Measurements from ENCODE around the gene SMIM28. TPM values are rescaled to one million over a fixed set of nuclear protein-coding genes. Genes with fewer than 3 reads are reported as not detected.
"Not testable (repeated sequence)": the region's sequence is repeated elsewhere in the genome, so short reads cannot be mapped to it uniquely, and the experiment has no call there.

The SMIM28 gene
- total RNA-seq, 1 donor from 2014 or later, result not detected

DNA sequence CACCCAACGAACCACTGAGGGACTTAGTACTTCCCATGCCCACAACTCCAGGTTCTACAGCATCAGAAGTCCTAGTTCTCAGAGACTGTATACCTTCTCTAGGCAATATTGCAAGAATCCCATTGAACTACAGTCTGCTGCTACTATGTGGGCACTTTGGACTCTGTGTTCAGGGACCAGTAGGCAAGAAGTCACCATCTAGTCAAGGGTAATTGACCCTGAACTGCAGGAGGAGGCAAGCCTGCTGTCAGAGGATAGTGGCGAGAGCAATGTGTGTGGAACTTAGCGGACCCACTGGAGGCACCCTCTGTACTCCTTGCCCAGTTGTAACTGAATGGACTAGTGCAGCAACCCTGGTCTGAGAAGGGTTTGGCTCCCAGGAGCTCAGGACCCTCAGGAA is 42.1 kb downstream of the SMIM28 start:
- Mint-ChIP-seq H3K4me1 (ENCODE audit: low read depth) (peaks cover 7% of the 10 kb centered on the region), H3K27ac (no peak overlapping the region), H3K4me3 (no peak overlapping the region), H3K27me3 (ENCODE audit: insufficient read depth) (no peaks in the 10 kb centered on the region), H3K9me3 (no peaks in the 10 kb centered on the region), H3K36me3 (ENCODE audit: low read depth) (peaks cover 22% of the 10 kb centered on the region)
- intact Hi-C loops (cut with micrococcal nuclease), result no loop called here
- no peak for DNase-seq (ENCODE audit: low spot score)

DNA sequence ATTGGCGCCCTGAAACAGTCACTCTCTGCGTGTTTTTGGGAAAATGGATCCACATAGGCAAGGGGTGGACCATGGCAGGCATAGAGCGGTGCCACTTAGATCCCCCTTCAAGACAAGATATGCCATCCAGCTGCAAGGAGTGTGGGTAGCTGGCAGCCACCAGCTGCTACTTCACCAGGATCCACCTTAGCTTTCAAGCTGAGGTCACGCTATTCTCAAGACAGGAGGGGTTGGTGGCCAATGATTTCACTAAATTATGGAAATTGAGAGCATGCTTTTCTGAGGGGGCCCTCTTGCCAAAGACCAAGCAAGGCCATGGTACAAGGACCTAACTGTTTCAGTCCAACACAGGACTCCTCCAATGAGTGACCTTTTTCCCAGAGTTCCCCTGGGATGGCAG is 42.7 kb downstream of the SMIM28 start:
- intact Hi-C loops (cut with micrococcal nuclease), result no loop called here
- H3K4me3 Mint-ChIP-seq, result no peak overlapping the region
- H3K36me3 Mint-ChIP-seq (ENCODE audit: low read depth), result peaks cover 18% of the 10 kb centered on the region
- no peak for DNase-seq (ENCODE audit: low spot score)
- H3K9me3 Mint-ChIP-seq, result no peaks in the 10 kb centered on the region
- H3K4me1 Mint-ChIP-seq (ENCODE audit: low read depth), result peaks cover 7% of the 10 kb centered on the region
- H3K27me3 Mint-ChIP-seq (ENCODE audit: insufficient read depth), result no peaks in the 10 kb centered on the region
- no peak overlapping the region for H3K27ac Mint-ChIP-seq

DNA sequence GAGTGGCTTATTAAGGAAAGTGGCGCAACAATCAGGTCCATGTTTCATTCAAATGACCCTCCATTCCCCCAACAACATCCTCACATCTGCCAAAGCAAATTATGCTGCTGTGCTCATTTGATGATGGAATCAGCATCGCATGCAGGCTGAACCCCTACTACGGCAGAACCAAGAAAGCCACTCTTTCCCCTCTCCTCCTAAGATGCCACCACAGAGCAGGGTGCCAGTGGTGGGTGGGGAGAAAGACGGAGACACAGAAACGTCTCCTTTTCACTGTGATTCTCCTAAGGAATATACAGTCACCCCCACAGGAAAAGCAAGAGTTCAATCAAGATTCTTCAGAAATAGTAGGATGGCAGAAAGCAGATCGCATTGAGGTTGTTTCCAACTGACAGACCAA is 43.4 kb downstream of the SMIM28 start:
- Mint-ChIP-seq H3K36me3 (ENCODE audit: low read depth) (peaks cover 16% of the 10 kb centered on the region), H3K9me3 (no peaks in the 10 kb centered on the region), H3K4me1 (ENCODE audit: low read depth) (peaks cover 7% of the 10 kb centered on the region), H3K27ac (no peak overlapping the region), H3K4me3 (no peak overlapping the region), H3K27me3 (ENCODE audit: insufficient read depth) (no peaks in the 10 kb centered on the region)
- DNase-seq (ENCODE audit: low spot score), result no peak
- intact Hi-C loops (cut with micrococcal nuclease), result no loop called here

DNA sequence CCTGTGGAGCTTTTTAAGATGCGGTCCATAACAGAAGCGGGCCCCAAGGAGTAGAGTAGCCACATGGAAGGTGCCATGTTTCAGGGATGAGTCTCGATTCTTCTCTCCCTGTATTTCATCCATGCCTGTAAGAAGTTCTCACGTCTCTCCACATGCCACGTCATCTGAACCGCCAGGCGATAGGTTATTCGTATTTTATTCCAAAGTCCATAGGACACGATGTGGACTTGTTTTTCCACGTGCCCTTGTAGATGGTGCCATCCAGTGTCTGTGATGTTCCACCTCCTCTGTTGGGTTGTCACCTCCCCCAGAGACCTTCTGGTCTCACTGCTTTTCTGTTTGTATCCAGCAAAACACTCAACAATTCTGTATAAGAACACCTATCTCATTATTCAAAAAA is 43.9 kb downstream of the SMIM28 start:
- Mint-ChIP-seq H3K4me1 (ENCODE audit: low read depth) (peaks cover 7% of the 10 kb centered on the region), H3K27me3 (ENCODE audit: insufficient read depth) (no peaks in the 10 kb centered on the region), H3K27ac (no peak overlapping the region), H3K9me3 (no peaks in the 10 kb centered on the region), H3K4me3 (no peak overlapping the region), H3K36me3 (ENCODE audit: low read depth) (peaks cover 15% of the 10 kb centered on the region)
- intact Hi-C loops (cut with micrococcal nuclease), result no loop called here
- no peak for DNase-seq (ENCODE audit: low spot score)

DNA sequence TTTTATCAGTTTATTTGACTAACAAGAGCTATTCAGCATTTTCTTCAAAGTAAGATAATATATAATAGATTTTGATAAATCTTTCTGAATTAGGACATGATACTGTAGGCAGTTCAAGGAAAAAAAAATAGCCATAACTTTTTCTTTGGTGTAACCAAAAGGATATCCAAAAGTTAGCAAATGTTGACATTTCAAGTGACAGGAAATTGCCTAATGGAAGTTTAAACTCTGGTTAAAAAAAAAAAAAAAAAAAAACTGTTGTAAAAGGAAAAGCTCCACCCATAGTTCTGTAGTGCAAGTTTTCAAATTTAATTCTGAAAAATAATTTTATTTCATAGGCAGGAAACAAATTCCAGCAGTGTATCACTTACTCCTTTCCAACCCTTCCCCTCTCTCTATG is 45.2 kb downstream of the SMIM28 start:
- Mint-ChIP-seq H3K9me3 (no peaks in the 10 kb centered on the region), H3K27ac (no peak overlapping the region), H3K4me1 (ENCODE audit: low read depth) (peaks cover 7% of the 10 kb centered on the region), H3K36me3 (ENCODE audit: low read depth) (peaks cover 10% of the 10 kb centered on the region), H3K27me3 (ENCODE audit: insufficient read depth) (no peaks in the 10 kb centered on the region), H3K4me3 (no peak overlapping the region)
- DNase-seq (ENCODE audit: low spot score), result no peak
- intact Hi-C loops (cut with micrococcal nuclease), result no loop called here

DNA sequence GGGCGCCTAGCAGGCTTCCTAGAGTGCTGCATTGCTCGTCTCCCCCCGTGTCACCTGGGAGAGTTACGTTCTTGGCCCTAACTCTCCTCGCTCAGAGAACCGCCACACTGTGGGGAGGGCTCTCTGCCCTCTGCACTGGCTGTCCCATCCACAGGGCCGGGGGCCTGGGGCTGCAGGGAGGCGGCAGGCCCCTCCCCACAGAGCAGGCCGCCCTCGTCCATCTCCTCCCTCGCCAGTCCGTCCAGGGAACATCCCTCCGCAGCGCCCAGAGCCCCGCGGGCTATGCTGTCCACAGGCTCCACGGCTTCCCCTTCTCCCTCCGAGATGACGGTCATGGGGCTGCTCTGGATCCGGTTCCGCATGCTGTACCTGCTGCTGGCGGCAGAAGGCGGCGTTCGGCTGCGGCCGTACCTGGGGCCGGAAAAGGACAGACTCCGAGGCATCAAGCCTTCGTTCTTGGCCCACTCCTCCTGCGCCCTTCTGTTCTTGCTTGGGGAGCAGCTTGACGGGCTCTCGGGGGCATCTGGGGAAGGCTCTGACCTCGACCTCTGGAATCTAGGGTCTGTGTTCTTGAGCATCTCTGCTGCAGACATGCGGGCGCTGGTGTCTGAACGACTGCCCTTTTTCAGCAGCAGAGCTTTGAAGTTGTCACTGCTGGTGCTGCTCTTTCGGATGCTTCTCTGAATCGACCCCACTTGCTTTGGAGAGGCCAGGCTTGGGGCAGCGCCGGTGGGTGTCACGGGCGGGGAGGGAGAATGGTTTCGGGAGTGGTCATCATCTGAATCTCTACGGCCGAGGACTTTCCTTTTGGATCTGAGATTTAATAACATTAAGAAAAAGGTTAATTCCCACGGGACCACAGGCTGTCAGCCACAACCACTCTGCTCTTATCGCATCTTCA is 46.5 kb downstream of the SMIM28 start:
- Mint-ChIP-seq H3K36me3 (ENCODE audit: low read depth) (no peaks in the 10 kb centered on the region), H3K4me1 (ENCODE audit: low read depth) (peaks cover 9% of the 10 kb centered on the region), H3K4me3 (no peak overlapping the region), H3K27me3 (ENCODE audit: insufficient read depth) (no peaks in the 10 kb centered on the region), H3K9me3 (no peaks in the 10 kb centered on the region), H3K27ac (no peak overlapping the region)
- no peak for DNase-seq (ENCODE audit: low spot score)
- intact Hi-C loops (cut with micrococcal nuclease), result no loop called here

DNA sequence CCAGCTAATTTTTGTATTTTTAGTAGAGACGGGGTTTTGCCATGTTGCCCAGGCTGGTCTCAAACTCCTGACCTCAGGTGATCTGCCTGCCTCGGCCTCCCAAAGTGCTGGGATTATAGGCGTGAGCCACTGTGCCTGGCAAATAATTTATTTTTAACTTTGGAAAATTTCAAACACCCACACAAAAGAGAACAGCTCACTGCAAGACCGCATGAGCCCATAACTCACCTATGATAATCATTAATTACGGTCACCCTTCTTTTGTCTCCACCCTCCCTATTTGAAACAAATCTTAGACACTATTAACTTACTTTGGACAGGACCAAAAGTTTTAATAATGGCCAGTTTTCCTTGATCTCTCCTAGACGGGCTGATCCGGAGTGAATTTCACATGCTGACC is 47.6 kb downstream of the SMIM28 start:
- intact Hi-C loops (cut with micrococcal nuclease); H3K9me3 Mint-ChIP-seq; DNase-seq (ENCODE audit: low spot score); H3K27me3 Mint-ChIP-seq (ENCODE audit: insufficient read depth); H3K4me3 Mint-ChIP-seq; H3K36me3 Mint-ChIP-seq (ENCODE audit: low read depth); H3K27ac Mint-ChIP-seq: not testable (repeated sequence)
- peaks cover 12% of the 10 kb centered on the region for H3K4me1 Mint-ChIP-seq (ENCODE audit: low read depth)

DNA sequence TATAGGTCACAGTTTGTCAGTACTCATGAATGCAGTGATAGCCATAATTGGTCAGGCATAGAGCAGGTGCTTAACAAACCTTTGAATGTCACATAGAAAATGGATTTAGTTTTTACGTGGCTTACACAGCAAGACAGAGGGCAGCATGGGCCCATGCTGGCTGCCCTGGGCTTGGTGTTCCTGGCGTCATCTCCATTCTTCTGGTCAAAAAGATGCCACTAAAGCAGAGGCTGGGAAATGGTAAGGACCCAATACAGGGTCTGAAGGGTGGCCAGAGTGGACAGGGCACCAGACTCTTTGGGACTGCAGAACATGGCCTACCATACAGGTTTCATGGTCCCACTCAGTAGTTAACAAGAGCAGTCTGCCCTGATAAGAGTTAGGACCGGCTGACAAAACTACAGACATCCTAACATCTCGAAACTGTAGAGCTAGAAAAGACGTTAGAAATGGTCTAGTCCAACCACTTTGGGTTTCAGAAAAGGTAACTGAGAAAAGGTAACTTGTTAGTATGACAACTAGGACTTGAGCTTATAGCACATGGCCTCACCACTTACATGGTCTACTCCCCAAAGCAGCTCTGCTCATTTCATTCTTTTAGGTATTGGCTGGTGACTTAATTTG is 48.9 kb downstream of the SMIM28 start:
- intact Hi-C loops (cut with micrococcal nuclease), result no loop called here
- Mint-ChIP-seq H3K36me3 (ENCODE audit: low read depth) (no peaks in the 10 kb centered on the region), H3K9me3 (no peaks in the 10 kb centered on the region), H3K27me3 (ENCODE audit: insufficient read depth) (peaks cover 1% of the 10 kb centered on the region), H3K4me3 (no peak overlapping the region), H3K27ac (no peak overlapping the region), H3K4me1 (ENCODE audit: low read depth) (peaks cover 12% of the 10 kb centered on the region)
- no peak for DNase-seq (ENCODE audit: low spot score)

DNA sequence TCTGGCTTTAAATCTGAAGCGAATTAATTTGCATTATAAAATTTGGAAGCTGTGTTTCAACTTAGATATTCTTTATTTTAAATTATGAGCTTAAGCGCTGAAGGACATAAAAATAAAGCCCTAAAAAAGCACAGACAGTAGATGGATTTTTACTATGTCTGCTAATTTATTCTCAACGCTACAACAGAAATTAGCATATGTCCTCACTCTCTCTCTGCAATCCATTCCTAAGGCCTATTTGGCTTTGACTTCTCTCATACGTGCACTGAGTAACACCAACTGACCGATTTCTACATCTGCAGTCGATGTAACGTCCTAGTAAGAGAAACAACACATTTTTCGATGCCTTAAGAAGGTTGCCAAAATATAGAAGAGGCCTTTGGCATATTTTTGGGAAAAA is 50.0 kb downstream of the SMIM28 start:
- Mint-ChIP-seq H3K36me3 (ENCODE audit: low read depth) (no peaks in the 10 kb centered on the region), H3K4me1 (ENCODE audit: low read depth) (peaks cover 12% of the 10 kb centered on the region)

DNA sequence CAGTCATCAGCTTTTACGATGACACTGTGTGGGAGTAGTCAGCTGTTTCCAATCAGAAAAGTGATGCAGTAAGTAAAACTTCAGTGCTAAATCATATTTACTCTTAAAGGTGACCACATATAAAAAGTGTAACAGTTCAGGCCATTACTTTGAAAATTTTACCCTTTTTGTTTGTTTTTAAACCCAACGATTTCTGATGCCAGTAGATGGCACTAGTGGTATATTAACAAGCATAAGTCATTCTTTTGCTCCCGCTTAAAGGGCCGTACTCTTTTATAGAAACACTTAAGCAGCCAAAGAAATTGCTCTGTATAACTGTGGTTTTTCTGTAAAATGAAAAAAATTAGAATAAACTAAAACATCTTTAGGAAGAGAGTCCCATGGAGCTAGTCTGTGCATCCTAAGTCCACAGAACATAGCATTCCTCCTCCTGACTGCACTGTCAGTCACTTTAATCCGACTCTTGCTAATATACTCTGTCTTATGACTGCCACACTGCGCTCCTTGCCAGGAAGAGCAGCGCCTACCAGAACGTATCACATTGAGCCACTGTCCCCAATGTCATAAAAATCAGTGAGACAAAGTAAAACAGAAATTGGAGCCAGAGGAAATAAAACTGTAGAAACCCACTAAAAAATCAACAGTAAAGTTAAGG is 51.4 kb downstream of the SMIM28 start:
- Mint-ChIP-seq H3K9me3 (no peaks in the 10 kb centered on the region), H3K4me1 (ENCODE audit: low read depth) (peaks cover 5% of the 10 kb centered on the region), H3K4me3 (no peak overlapping the region), H3K27ac (no peak overlapping the region), H3K36me3 (ENCODE audit: low read depth) (no peaks in the 10 kb centered on the region), H3K27me3 (ENCODE audit: insufficient read depth) (peaks cover 1% of the 10 kb centered on the region)
- intact Hi-C loops (cut with micrococcal nuclease), result loop anchor here (1.0 to 2.0 kb wide), 5 partner anchors 80 to 336 kb away; no protein-coding TSS in a partner anchor
- DNase-seq (ENCODE audit: low spot score), result no peak

More for the DNA sequence above, 50.0 kb downstream of the SMIM28 start:
- DNase-seq (ENCODE audit: low spot score), result no peak
- Mint-ChIP-seq H3K27me3 (ENCODE audit: insufficient read depth) (peaks cover 1% of the 10 kb centered on the region), H3K4me3 (no peak overlapping the region), H3K9me3 (no peaks in the 10 kb centered on the region), H3K27ac (no peak overlapping the region)
- intact Hi-C loops (cut with micrococcal nuclease), result loop anchor here (2.0 kb wide), 2 partner anchors 163 to 311 kb away; no protein-coding TSS in a partner anchor

DNA sequence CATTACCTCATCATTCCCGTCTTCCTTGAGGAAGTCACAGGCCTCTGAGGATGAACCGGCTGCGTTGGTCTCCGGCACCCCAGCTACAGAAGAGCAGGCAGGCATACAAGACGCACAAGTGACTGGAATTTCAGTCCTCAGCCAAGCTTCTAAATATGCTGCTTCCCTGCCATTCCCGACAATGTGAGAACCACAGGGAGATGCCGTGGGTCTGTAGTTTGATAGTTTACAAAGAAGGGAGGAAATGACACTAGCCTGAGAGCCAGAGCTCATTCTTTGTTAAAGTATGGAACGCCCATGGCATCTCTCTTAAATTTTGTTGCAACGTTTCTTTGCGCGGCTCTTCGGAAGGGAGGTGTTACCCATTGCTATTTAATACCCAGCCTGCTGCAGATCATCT is 52.1 kb downstream of the SMIM28 start:
- H3K36me3 Mint-ChIP-seq (ENCODE audit: low read depth), result no peaks in the 10 kb centered on the region
- DNase-seq (ENCODE audit: low spot score), result no peak

DNA sequence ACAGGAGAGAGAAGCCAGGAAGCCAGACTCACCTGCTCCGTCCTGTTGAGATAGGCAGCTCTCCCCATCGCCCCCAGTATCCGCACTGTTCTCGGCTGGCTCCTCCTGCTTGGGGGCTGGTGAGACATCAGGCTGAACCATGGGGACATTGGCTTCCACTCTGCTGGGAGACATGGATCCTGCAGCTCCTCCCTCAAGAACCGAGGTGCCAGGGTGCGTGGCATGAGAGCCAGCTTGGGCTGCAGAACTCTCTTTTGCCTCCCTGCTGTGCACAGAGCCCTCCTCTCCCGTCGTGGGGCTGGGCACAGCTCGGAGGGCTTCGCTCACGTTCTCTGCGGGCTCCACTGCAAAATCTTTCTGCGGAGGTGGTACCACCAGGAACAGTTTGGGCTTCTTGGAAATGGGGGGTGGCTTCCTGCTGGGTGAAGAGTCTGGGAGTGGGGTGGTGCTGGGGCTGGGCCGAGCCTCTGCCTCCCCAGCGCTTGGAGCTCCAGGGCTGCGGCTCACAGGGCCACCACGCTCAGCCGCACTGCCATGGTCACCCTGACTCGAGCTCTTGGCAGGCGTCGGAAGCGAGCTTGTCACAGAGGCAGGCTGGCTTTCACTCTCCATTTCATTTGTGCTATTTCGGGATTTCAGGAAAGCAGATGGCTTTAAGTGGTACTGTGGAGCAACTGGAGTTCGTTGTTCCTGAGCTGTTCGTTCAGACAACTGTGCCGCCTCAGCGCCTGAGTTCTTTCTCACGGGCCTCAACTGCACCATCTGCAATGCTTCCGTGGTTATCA is 52.8 kb downstream of the SMIM28 start:
- Mint-ChIP-seq H3K27ac (no peak overlapping the region), H3K4me3 (no peak overlapping the region), H3K27me3 (ENCODE audit: insufficient read depth) (peaks cover 1% of the 10 kb centered on the region), H3K9me3 (no peaks in the 10 kb centered on the region), H3K36me3 (ENCODE audit: low read depth) (no peaks in the 10 kb centered on the region), H3K4me1 (ENCODE audit: low read depth) (peaks cover 5% of the 10 kb centered on the region)
- intact Hi-C loops (cut with micrococcal nuclease), result no loop called here
- no peak for DNase-seq (ENCODE audit: low spot score)

More for the DNA sequence above, 52.1 kb downstream of the SMIM28 start:
- intact Hi-C loops (cut with micrococcal nuclease), result loop anchor here (1.0 to 2.0 kb wide), 5 partner anchors 80 to 336 kb away; no protein-coding TSS in a partner anchor
- no peaks in the 10 kb centered on the region for H3K9me3 Mint-ChIP-seq
- H3K27me3 Mint-ChIP-seq (ENCODE audit: insufficient read depth), result peaks cover 1% of the 10 kb centered on the region
- no peak overlapping the region for H3K4me3 Mint-ChIP-seq
- H3K27ac Mint-ChIP-seq, result no peak overlapping the region
- peaks cover 5% of the 10 kb centered on the region for H3K4me1 Mint-ChIP-seq (ENCODE audit: low read depth)

Data from activated T-helper 1 cell treated with anti-CD3 and anti-CD28 coated beads, Interleukin-12 subunit alpha, Interleukin-12 subunit beta, Interleukin-2, Interleukin-4 antibody, amounts not matched to agents 30 ng/mL and 10 ng/mL and 1 ng/mL, durations not matched to agents 14 hours and 24 hours and 36 hours (primary cell).